ENCODE measurements around the gene TTC1.

DNA sequence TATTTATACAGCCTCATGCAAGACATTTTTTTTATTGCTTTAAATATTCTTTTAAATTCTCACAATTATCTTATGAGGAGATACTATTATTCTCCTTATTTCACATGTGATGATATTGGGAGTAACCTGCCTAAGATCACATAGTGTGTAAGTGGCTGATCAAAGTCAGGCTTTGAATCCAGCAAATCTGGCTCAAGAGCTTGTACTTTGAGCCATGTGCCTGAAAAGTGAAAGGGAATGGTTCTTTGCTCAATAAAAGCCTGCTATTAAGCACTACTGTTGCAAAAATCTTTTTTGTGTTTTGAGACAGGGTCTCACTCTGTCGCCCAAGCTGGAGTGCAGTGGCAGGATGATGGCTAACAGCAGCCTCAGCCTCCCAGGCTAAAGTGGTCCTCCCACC, 75.2 kb downstream of the TTC1 start:
- TF ChIP-seq, protein P1, sequence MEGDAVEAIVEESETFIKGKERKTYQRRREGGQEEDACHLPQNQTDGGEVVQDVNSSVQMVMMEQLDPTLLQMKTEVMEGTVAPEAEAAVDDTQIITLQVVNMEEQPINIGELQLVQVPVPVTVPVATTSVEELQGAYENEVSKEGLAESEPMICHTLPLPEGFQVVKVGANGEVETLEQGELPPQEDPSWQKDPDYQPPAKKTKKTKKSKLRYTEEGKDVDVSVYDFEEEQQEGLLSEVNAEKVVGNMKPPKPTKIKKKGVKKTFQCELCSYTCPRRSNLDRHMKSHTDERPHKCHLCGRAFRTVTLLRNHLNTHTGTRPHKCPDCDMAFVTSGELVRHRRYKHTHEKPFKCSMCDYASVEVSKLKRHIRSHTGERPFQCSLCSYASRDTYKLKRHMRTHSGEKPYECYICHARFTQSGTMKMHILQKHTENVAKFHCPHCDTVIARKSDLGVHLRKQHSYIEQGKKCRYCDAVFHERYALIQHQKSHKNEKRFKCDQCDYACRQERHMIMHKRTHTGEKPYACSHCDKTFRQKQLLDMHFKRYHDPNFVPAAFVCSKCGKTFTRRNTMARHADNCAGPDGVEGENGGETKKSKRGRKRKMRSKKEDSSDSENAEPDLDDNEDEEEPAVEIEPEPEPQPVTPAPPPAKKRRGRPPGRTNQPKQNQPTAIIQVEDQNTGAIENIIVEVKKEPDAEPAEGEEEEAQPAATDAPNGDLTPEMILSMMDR (IDR thresholded peaks at IDR 0.05; ENCODE audit: low read depth, low read length): no peak
- no peak for TF ChIP-seq EZH2phosphoT487 (IDR thresholded peaks at IDR 0.05; ENCODE audit: low read depth)
